HFF-Myc (cell line): ENCODE data around the gene PLOD1.

Experiments used
- DNase-seq: peaks from one replicate; pipeline ENCODE4 v3.0.0-alpha.2; 2011; ENCODE audit warnings: low read depth; ENCODE audit errors: extremely low read depth
- H3K4me3 ChIP-seq: replicated peaks from 2 replicates; pipeline ENCODE4 v1.5.1; 2011; ENCODE audit warnings: low read depth, mild to moderate bottlenecking, control low read depth, low read length
- TF ChIP-seq, protein P1 (sequence below): IDR thresholded peaks from 2 replicates; pipeline ENCODE4 v1.5.1; 2012; ENCODE audit warnings: mild to moderate bottlenecking, low read depth, low read length, control low read depth; ENCODE audit errors: missing control alignments

The PLOD1 gene

GRCh38 chr1:12022036-12022435, 87.5 kb downstream of the PLOD1 start:
- no peak for DNase-seq
- TF ChIP-seq, protein P1, sequence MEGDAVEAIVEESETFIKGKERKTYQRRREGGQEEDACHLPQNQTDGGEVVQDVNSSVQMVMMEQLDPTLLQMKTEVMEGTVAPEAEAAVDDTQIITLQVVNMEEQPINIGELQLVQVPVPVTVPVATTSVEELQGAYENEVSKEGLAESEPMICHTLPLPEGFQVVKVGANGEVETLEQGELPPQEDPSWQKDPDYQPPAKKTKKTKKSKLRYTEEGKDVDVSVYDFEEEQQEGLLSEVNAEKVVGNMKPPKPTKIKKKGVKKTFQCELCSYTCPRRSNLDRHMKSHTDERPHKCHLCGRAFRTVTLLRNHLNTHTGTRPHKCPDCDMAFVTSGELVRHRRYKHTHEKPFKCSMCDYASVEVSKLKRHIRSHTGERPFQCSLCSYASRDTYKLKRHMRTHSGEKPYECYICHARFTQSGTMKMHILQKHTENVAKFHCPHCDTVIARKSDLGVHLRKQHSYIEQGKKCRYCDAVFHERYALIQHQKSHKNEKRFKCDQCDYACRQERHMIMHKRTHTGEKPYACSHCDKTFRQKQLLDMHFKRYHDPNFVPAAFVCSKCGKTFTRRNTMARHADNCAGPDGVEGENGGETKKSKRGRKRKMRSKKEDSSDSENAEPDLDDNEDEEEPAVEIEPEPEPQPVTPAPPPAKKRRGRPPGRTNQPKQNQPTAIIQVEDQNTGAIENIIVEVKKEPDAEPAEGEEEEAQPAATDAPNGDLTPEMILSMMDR, result no peak
- H3K4me3 ChIP-seq, result no peak overlapping the region
